AG09319 (cell line): Measurements from ENCODE around the gene TMEM271.

ENCODE experiments used
- DNase-seq: peaks from one replicate; pipeline ENCODE4 v3.0.0-alpha.2; 2010; ENCODE audit warnings: low read depth; ENCODE audit errors: extremely low read depth
- CTCF ChIP-seq: IDR thresholded peaks from 2 replicates; pipeline ENCODE4 v1.5.1; 2011; ENCODE audit warnings: low read depth, mild to moderate bottlenecking, inconsistent platforms, low read length, moderate library complexity

The TMEM271 gene

DNA sequence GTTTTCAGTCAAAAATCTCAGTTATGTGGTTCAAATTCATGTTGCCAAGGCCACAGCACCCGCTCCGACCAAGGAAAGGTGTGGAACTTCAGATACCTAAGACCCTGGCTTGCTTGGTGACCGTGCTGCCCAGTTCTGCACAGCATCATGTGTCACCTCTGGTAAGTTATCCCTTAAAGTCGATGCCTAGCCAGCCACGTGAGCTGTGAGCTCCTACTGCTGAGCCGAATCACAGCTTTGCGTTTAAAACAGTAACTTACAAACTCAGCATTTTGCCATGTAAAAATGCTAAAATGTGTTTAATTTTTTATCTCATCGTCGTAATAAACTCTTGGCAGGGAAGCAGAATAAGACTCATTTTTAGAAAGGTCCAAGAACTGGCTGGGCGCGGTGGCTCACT, 5.3 kb downstream of the TMEM271 start:
- DNase-seq: no peak
- TF ChIP-seq CTCF: no peak

- TF ChIP-seq CTCF: no peak
- DNase-seq: no peak
Measured at GRCh38 chr4:569958-570667, 6.0 kb downstream of the TMEM271 start.

GRCh38 chr4:568962-569361, 7.1 kb downstream of the TMEM271 start:
- TF ChIP-seq CTCF: no peak
- DNase-seq: no peak

DNA sequence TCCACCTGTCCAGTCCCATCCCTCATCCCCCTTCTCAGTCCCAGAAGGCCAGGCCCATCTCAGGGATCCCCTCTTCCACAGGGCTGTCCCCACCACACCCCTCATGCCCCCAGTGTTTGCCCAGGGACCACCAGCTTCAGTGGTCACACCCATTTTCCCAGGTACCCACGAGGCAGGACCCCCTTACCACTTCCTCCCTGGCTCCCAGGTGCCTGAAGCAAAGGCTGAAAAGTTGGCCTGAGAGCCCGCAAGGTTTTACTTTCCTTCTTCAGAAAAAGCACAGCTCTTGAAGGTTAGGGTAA, 7.8 kb downstream of the TMEM271 start:
- TF ChIP-seq CTCF: no peak
- no peak for DNase-seq

- DNase-seq: no peak
- TF ChIP-seq CTCF: no peak
Measured at GRCh38 chr4:567457-568350, 8.4 kb downstream of the TMEM271 start.

- DNase-seq: no peak
- no peak for TF ChIP-seq CTCF
Measured at GRCh38 chr4:566508-567295, 9.4 kb downstream of the TMEM271 start.
